ENCODE data around the gene TUBD1.
"Not testable (repeated sequence)": the region's sequence is repeated elsewhere in the genome, so short reads cannot be mapped to it uniquely, and the experiment has no call there.

TUBD1 gene

GRCh38 chr17:59842901-59843652 is 49.7 kb downstream of the TUBD1 start:
- DNase-seq: peak; percentile 65

- DNase-seq: not testable (repeated sequence)
Observed at GRCh38 chr17:59841882-59842263, 50.9 kb downstream of the TUBD1 start.

- peak; percentile 69 for DNase-seq
Observed at GRCh38 chr17:59841091-59841881, 51.5 kb downstream of the TUBD1 start.

- DNase-seq: peak; percentile 53
Observed at GRCh38 chr17:59840329-59841090, 52.2 kb downstream of the TUBD1 start.

- no peak for DNase-seq
Observed at GRCh38 chr17:59839651-59840328, 53.0 kb downstream of the TUBD1 start.

GRCh38 chr17:59838052-59838916 is 54.5 kb downstream of the TUBD1 start:
- peak; percentile 58 for DNase-seq

GRCh38 chr17:59837308-59838051 is 55.3 kb downstream of the TUBD1 start:
- peak; percentile 92 for DNase-seq

GRCh38 chr17:59832883-59833379 is 59.8 kb downstream of the TUBD1 start:
- peak; percentile 39 for DNase-seq

- no peak for DNase-seq
Observed at GRCh38 chr17:59830846-59831486, 61.8 kb downstream of the TUBD1 start.

- DNase-seq: no peak
Observed at GRCh38 chr17:59830007-59830630, 62.6 kb downstream of the TUBD1 start.

GRCh38 chr17:59829217-59830006 is 63.3 kb downstream of the TUBD1 start:
- DNase-seq: peak; percentile 84

GRCh38 chr17:59828819-59829216 is 63.9 kb downstream of the TUBD1 start:
- DNase-seq: peak; percentile 50

- DNase-seq: no peak
Observed at GRCh38 chr17:59828478-59828760, 64.3 kb downstream of the TUBD1 start.

GRCh38 chr17:59827721-59828477 is 64.8 kb downstream of the TUBD1 start:
- DNase-seq: peak; percentile 58

GRCh38 chr17:59826706-59827453 is 65.9 kb downstream of the TUBD1 start:
- no peak for DNase-seq

GRCh38 chr17:59825533-59826322 is 67.0 kb downstream of the TUBD1 start:
- peak; percentile 41 for DNase-seq

GRCh38 chr17:59815965-59816364 is 76.8 kb downstream of the TUBD1 start:
- DNase-seq: no peak
